GM10847 (cell line): ENCODE results near the gene PKM.

Experiments
- POLR2A ChIP-seq: IDR thresholded peaks from 2 replicates; pipeline ENCODE4 v1.6.1; 2011; ENCODE audit not compliant: insufficient read length; ENCODE audit errors: extremely low read depth

Gene PKM

DNA sequence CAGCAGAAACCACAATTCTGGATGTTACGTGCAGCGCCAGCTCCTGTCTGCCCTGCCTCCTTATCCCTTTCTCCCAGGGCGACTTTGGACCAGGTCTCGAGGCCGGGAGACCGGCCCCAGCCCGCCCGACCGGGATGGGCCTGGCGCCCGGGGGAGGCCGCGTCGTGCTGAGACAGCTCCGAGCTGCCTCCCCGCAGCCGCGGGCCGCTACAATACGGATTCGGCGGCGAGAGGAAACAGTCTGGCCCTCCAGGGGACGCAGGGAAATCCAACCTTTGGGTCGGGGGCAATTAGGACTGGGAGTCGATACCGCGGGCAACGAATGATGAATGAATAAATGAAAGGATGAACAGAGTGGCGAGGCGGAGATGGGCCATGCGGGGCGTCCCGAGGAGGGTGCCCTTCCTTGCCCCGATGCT lies 33.9 kb downstream of the PKM start:
- no peak for TF ChIP-seq POLR2A

GRCh38 chr15:72196409-72197040 lies 34.5 kb downstream of the PKM start:
- no peak for TF ChIP-seq POLR2A

DNA sequence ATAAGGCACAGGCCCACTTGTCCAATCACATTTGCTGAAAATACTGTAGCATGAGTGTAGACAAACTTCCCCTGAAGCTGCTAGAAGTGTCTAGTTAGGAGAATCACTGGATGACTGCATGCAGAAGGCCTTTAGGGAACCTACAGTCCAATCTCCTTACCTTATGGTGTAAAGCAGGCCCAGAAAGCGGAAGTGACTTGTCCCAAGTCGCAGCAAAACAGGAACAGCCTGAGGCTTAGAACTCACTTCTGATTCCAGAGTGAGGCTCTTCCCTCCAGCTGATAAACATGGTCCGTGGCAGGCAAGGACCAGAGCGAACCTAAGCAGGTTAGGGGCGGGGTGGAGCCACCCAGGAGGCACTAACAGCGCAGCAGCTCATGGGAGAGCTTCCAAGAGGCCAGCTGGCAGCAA lies 35.9 kb downstream of the PKM start:
- TF ChIP-seq POLR2A: no peak

- no peak for TF ChIP-seq POLR2A
Measured at GRCh38 chr15:72193836-72194396, 37.1 kb downstream of the PKM start.

DNA sequence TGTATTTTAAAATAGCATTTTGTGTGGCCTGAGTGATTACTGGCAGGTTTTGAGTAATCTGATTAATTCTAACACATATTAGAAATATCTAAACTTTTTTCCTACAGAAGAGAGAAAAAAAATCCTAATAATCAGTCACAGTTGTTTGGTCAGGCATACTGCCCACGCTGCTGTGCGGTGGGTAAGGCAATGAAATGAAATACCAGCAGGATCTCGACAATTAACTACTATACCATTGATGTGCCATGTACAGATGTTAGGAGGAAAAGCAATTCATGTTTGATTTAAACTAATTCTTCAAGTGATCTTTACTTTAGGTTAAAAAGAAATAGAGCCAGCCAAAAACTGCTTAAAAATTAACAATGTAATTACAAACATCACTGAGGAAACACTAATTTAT lies 38.6 kb downstream of the PKM start:
- no peak for TF ChIP-seq POLR2A

- no peak for TF ChIP-seq POLR2A
Measured at GRCh38 chr15:72189250-72189902, 41.6 kb downstream of the PKM start.

DNA sequence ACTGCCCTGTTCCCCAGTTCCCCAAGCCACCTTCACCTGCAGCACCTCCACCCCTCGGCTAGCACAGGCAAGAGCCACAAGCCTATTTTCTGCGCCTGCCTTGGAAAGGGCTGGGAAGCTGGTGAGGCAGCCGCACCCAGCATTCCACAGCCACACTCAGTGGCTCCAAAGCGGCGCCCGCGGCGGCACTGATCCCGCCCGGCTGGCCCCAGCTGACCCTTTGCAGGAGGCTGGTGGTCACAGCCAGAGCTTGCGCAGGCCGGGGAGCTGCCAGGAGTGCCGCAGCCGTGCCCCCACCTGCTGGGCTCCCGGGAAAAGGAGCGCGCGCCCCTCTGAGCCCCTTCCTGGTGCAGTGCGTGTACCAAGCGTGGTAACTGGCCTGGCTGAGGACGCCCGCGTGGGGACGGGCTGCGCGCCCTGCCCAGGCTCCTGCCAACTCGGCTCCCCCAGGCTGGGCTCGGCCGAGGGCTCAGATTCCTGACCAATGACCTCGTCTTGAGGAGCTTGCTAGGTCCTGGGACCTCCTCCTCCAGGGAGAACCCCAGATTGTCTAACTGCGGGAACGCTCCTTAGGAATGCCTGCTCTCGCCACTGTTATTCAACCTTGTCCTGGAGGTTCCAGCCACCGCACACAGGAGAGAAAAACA lies 46.7 kb downstream of the PKM start:
- TF ChIP-seq POLR2A: no peak

- no peak for TF ChIP-seq POLR2A
Measured at GRCh38 chr15:72183781-72184164, 47.2 kb downstream of the PKM start.

GRCh38 chr15:72182673-72183072 lies 48.3 kb downstream of the PKM start:
- TF ChIP-seq POLR2A: no peak

GRCh38 chr15:72182244-72182643 lies 48.7 kb downstream of the PKM start:
- no peak for TF ChIP-seq POLR2A

DNA sequence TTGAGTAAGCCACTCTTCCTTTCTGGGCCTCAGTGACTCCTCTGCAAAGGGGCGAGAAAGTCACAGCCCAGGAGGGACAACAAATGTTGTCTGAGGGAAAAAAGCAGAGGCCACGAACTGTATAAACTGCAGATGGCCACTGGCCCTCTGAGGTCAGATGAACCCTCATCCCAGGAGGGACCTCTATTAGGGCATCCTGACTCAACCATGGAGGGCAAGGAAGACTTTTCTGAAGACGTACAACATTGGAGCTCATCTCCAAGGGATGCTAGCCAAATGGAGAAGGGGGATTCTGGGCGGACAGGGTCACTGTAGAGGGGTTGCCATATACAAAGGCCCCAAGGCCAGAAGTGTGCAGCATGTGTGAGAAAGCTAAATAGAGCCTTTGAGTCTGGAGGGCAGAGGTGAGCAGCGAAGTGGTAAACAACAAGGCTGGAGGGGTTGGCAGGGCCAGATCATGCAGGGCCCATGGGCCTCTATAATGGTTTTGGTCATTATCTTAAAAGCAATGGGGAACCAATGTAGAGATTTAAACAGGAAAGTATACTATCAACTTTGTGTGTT lies 50.1 kb downstream of the PKM start:
- TF ChIP-seq POLR2A: no peak

DNA sequence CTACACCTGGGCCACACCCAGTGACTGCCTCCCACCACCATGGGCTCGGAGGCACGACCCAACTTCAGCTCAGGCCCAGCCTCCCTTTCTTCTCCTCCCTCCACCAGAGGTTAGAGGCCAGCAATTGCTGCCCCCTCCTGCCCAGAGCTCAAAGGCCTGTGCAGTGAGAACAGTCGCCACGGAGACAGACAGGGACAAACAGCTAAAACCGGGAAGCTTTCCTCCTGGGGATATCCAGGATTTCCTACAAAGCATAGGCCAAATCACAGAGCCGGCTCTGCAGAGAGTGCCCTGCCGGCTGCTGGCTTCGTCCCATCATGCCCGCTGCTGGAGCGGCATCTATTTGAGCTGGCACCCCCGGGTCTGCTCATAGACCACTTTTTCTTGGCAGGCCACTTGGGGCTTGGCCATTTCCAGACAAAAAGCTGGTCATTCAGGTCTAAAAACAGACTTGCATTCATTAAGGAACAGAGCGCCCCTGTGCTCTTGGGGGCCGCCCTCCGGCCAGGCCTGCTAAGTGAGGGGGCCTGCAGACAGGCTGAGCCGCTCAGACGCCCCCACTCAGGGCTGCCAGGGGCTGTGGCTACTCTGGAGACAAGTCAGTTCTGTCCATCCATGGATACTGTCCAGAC lies 50.9 kb downstream of the PKM start:
- no peak for TF ChIP-seq POLR2A

DNA sequence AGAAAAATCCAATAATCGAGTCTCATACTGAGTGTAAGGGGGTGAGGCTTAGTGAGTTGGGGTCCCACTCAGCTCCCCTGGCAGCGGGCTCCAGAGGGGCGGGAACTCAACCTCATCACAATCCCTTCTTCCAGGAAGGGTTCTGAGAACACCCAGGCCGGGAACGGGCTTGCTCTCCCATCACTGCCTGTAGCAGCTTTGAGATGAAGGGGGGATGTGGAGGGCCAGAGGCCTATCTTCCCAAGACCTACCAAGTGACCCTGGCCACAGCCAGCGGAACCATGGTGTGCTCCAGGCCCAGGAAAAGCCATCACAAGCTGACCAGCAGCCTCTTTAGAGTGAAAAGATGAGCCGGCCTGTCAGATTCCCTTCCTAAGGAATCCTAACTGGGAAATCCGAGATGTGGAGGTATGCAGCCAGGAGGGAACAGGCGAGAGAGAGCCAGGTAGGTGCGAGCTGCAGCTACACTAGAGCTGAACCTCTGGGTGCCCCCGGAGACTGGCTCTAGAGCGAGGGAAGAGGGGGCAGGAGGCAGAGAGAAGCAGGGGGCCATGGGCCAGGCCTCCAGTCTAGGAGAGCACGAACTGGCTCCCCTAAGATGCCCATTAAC lies 51.9 kb downstream of the PKM start:
- no peak for TF ChIP-seq POLR2A

- no peak for TF ChIP-seq POLR2A
Measured at GRCh38 chr15:72176743-72177142, 54.2 kb downstream of the PKM start.

DNA sequence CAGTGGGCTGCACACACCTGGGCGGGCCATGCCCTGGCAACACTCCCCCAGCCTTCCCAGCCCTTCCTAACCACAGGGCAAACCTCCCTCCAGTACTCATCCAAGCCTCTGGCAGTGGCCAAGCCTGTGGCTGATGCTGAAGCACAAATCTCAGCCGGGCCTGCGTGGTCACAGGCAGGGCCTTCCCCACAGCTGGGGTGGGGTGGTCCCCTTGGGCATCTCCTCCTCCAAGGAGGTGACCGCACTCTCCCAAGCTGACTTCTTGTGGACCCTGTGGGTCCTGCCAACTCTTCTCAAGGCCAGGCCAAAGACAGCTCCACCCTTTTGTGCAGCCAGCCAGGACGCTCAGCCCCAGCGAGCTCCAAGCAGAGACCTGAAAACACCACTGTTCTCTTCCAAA lies 54.8 kb downstream of the PKM start:
- no peak for TF ChIP-seq POLR2A
